BJ (cell line): Measurements from ENCODE around the gene DLK2. TPM values are rescaled to one million over a fixed set of nuclear protein-coding genes. Genes with fewer than 3 reads are reported as not detected.

Experiments used
- CTCF ChIA-PET: fragments of 350-600 bp; formaldehyde crosslinking; extraction: SDS; loops from one replicate; lab custom pipeline; 2021; ENCODE audit warnings: antibody characterized with exemption, inconsistent platforms; lab: Yijun Ruan, JAX
- POLR2A ChIA-PET: fragments of 300-600 bp; sonication (Branson Sonifier 250); formaldehyde crosslinking; extraction: SDS; loops from one replicate; lab custom pipeline; 2021; ENCODE audit warnings: antibody characterized with exemption; lab: Charles Lee
- DNase-seq: peaks from one replicate; pipeline ENCODE4 v3.0.0-alpha.2; 2011; ENCODE audit warnings: low read depth
- H3K27me3 ChIP-seq: 2 replicates; pipeline ENCODE4 v1.6.0; 2011; ENCODE audit warnings: low read length; ENCODE audit not compliant: control insufficient read depth, insufficient read depth
- H3K36me3 ChIP-seq: 2 replicates; pipeline ENCODE4 v1.5.1; 2011; ENCODE audit warnings: low read length; ENCODE audit not compliant: control insufficient read depth, insufficient read depth
- H3K4me3 ChIP-seq: 2 replicates; pipeline ENCODE4 v1.5.1; 2011; ENCODE audit warnings: low read depth, mild to moderate bottlenecking, control low read depth, low read length
- polyA plus RNA-seq: library from polyadenylated mRNA; depleted of rRNA; stranded (reverse); fragments of >200 nt; gene quantifications from 2 replicates; pipeline ENCODE4 v1.2.3, GENCODE V29; 2011
- TF ChIP-seq, protein P1 (sequence below): IDR thresholded peaks from 2 replicates; pipeline ENCODE4 v1.5.1; 2011; ENCODE audit warnings: low read depth, mild to moderate bottlenecking, control low read depth, inconsistent platforms, low read length, moderate library complexity; ENCODE audit not compliant: insufficient read depth

Gene DLK2
- polyA plus RNA-seq, 1 experiment = 4.8 TPM

DNA sequence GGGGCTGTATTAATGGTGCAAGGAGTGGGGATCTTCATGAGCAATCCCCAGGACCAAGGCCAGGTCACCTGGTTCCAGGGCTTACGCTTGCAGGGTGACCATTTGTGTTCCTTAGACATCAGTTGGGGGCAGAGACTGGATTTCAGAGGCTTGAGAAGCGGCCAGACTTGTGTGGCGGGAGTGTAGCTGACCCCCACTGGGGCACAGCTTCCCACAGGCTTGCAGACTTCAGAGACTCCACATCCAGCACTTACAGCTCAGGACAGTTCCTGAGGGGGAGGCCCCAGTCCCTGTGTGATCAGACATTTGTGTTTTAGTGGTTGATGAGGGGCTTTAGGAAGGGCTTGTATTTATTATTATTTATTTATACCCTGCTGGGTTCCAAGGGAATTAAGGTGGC is 37.3 kb upstream of the DLK2 start:
- H3K36me3 ChIP-seq = 0 out of 2 replicates have a peak, but pooled peaks cover 1% of the 10 kb centered on the region
- POLR2A ChIA-PET = interaction anchor here (0.6 to 1.6 kb wide), 2 partner anchors 15 to 756 kb away, joined by 4 to 8 read pairs; no protein-coding TSS in a partner anchor
- CTCF ChIA-PET = interaction anchor here (0.6 to 10.1 kb wide), 8 partner anchors 9 to 264 kb away, joined by 3 to 136 read pairs (median 4); partner anchors contain the start of genes DLK2, DNPH1, LRRC73 and TJAP1
- TF ChIP-seq, protein P1, sequence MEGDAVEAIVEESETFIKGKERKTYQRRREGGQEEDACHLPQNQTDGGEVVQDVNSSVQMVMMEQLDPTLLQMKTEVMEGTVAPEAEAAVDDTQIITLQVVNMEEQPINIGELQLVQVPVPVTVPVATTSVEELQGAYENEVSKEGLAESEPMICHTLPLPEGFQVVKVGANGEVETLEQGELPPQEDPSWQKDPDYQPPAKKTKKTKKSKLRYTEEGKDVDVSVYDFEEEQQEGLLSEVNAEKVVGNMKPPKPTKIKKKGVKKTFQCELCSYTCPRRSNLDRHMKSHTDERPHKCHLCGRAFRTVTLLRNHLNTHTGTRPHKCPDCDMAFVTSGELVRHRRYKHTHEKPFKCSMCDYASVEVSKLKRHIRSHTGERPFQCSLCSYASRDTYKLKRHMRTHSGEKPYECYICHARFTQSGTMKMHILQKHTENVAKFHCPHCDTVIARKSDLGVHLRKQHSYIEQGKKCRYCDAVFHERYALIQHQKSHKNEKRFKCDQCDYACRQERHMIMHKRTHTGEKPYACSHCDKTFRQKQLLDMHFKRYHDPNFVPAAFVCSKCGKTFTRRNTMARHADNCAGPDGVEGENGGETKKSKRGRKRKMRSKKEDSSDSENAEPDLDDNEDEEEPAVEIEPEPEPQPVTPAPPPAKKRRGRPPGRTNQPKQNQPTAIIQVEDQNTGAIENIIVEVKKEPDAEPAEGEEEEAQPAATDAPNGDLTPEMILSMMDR = no peak
- DNase-seq = no peak
- no peak overlapping the region for H3K4me3 ChIP-seq
- no peaks in the 10 kb centered on the region for H3K27me3 ChIP-seq

GRCh38 chr6:43491750-43492661 is 36.7 kb upstream of the DLK2 start:
- Histone ChIP-seq H3K36me3 (0 out of 2 replicates have a peak, but pooled peaks cover 1% of the 10 kb centered on the region), H3K4me3 (no peak overlapping the region), H3K27me3 (no peaks in the 10 kb centered on the region)
- CTCF ChIA-PET = interaction anchor here (0.6 to 10.1 kb wide), 6 partner anchors 12 to 263 kb away, joined by 3 to 136 read pairs (median 4); partner anchors contain the start of genes DLK2, DNPH1 and LRRC73
- TF ChIP-seq, protein P1 = no peak
- no peak for DNase-seq
- POLR2A ChIA-PET = interaction anchor here (0.6 to 1.6 kb wide), 3 partner anchors 14 to 757 kb away, joined by 4 to 24 read pairs (median 8); no protein-coding TSS in a partner anchor

DNA sequence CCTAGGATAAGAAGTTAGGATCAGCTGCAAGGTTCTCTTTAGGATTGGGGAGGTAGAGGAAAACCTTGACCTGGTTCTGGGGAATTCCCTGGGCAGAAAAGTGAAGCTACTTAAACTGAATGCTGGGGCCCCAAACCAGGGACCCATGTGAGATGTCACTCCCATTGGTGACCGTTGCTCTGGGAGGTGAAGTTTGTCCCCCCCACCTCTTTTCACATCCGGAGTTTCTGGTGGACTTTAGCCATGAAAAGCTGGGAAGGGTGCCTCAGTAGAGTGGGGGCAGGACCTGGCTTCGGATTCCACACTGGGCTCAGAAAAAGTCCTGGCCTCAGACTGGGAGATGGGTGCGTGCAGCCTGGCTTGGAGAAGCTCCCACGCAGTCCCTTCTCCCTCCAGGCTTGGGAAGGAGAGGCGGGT is 35.2 kb upstream of the DLK2 start:
- peaks cover 1% of the 10 kb centered on the region; the same call in 1 of the 2 replicates for H3K36me3 ChIP-seq
- TF ChIP-seq, protein P1 = no peak
- H3K4me3 ChIP-seq = no peak overlapping the region
- POLR2A ChIA-PET = no interaction called here
- CTCF ChIA-PET = interaction anchor here (1.2 to 10.1 kb wide), 3 partner anchors 11 to 36 kb away, joined by 4 to 136 read pairs (median 87); partner anchors contain the start of genes DLK2 and LRRC73
- no peaks in the 10 kb centered on the region for H3K27me3 ChIP-seq
- no peak for DNase-seq

- ChIA-PET POLR2A (no interaction called here), CTCF (interaction anchor here (1.0 to 9.9 kb wide), 4 partner anchors 10 to 560 kb away, joined by 3 to 136 read pairs (median 4); partner anchors contain the start of genes CNPY3 and LRRC73)
- Histone ChIP-seq H3K4me3 (no peak overlapping the region), H3K27me3 (no peaks in the 10 kb centered on the region), H3K36me3 (peaks cover 2% of the 10 kb centered on the region; the same call in 1 of the 2 replicates)
- TF ChIP-seq, protein P1 = no peak
- no peak for DNase-seq
Observed at GRCh38 chr6:43489277-43490072, 34.1 kb upstream of the DLK2 start.
